GM10266 (cell line): ENCODE results near the gene MAGEF1.

Experiments
- DNase-seq: peaks from one replicate; pipeline ENCODE4 v3.0.0; 2012; ENCODE audit errors: extremely low spot score
- CTCF ChIP-seq: IDR thresholded peaks from 2 replicates; pipeline ENCODE4 v1.5.1; 2012; ENCODE audit warnings: mild to moderate bottlenecking, low read depth; ENCODE audit not compliant: control insufficient read depth, insufficient read depth; ENCODE audit errors: missing control alignments

The MAGEF1 gene

DNA sequence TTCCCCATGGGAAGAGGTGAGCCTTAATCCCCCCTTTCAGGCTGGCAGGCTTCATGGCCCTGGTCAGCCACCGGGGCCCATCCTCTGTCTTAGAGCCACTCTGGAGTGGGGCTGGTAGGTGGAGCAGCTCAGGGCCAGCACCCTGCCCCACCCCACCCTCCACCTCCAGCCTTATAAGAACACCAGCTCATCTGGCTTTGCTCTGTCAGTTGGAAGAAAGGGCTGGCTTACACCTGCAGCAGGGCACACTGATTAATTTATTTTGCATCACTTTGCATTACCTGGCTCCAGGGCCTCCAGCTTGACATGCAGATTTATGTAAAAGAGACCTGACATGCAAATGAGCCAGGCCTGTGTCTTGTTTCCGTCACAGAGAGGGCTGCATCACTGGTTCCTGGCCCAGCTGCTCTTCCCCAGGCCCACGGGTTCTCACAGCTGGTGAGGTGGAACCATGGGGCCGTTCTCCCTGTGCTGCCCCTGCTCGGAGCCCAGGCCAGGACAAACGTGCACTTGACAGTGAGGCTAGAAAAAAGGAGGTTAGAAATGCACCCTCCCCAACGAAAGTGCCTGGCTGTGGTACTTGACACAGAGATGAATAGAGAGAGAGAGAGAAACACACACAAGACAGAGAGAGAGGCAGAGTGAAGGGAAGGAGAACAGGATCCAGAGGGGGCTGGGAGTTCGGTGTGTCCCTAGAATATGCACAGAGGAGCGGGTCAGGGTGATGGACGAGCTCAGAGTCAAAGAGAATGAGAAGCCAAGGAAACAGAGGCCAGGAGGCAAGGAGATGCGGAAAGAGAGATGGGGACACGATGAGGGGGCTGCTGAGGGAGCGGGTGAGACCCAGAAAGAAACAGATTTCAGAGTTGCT lies 44.5 kb upstream of the MAGEF1 start:
- DNase-seq: no peak
- no peak for TF ChIP-seq CTCF

GRCh38 chr3:184755315-184755731 lies 43.5 kb upstream of the MAGEF1 start:
- no peak for DNase-seq
- TF ChIP-seq CTCF: no peak

GRCh38 chr3:184752361-184752760 lies 40.5 kb upstream of the MAGEF1 start:
- no peak for TF ChIP-seq CTCF
- no peak for DNase-seq

DNA sequence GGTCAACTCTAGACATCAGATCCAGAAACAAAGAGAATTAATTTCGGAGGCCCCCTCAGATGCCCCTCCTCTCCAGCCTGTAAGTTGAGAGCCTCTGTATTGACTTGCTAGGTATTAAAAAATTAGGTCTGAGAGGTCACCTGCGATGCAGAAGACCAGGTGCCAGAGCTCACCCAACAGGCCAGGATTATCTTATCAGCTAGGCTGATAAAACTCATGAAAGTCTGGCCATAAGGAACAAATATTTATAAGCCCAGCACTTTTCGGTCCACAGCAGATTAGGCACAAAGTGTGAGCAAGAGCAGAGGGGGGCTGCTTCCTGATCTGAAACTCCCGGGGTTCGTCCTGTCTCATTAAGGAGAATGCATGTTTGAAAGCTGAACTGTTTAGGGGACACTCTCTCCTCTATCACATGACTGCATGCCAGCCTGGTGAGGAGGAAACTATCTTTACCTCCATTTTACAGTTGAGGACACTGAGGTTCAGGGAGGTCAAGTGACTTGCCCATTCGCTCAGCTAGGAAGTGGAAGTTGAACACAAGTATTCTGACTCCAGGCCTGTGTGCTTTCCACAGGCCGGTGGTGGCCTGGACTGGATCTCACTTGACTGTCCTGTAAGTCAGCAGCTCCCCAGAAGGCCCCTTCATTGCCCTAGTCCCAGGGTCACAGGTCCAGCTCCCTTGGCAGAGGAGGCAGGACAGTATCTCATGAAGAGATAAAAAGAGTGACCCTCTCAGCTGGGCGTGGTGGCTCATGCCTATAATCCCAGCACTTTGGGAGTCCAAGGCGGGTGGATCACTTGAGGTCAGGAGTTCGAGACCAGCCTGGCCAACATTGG lies 39.6 kb upstream of the MAGEF1 start:
- DNase-seq: no peak

DNA sequence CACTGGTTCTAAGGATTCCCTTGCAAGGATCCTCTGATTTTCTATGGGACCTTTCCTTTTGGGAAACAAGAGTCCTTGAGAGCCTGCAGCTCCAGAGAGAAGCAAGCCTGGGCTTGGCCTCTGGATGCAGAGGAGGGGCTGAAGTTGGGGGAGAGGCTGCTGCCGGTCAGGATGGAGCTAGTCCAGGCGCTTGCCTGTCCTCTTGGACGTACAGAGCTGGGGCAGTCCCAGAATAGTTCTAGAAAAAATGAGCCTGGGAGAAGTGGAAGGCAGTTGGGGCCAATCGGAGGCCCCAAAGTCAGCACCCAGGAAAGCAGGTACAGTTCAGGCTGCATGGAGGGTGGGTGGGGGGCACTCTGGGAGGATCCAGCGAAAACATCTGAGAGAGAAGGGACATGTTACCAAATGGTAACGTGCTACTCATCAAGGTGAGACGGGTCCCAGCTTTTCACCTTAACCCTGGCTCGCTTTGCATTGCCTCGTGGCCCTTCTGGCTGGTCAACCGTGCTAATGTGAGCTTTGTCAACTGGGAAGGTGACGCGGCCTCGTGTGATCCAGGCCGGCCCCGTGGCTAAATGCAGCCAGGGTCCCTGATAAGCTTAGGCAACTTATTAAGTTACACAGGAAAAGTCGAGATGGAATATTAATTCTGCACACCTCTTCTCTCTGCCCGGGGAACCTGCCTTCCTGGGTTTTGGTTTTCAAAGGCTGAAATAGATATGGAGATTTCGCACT lies 38.7 kb upstream of the MAGEF1 start:
- TF ChIP-seq CTCF: no peak
- no peak for DNase-seq

More for the DNA sequence above, 39.6 kb upstream of the MAGEF1 start:
- no peak for TF ChIP-seq CTCF

DNA sequence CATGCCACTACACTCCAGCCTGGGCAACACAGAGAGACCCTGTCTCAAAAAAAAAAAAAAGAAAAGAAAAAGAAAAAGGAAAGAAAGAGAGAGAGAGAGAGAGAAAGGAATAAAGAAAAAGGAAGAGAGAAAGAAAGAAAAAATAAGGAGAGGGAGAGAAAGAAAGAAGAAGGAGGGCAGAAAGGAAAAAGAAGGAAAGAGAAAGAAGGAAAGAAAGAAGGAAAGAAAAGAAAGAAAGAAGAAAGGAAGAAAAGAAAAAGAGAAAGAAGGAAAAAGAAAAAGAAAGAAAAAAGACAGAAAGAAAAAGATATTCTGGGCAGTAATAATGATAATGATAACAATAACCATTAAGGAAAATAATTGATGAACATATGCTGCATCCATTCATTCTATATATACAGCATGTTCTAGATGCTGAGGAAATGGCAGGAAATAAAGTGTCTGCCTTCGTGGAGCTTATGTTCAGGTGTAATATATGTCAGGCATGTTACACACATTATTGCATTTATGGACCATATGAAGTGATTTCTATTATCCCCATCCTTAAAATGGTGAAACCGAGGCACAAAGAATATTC lies 37.4 kb upstream of the MAGEF1 start:
- DNase-seq: no peak
- TF ChIP-seq CTCF: no peak
